Renal cortical epithelial cell (primary cell): ENCODE measurements around the gene WNT16. TPM values are rescaled to one million over a fixed set of nuclear protein-coding genes. Genes with fewer than 3 reads are reported as not detected.

ENCODE experiments used
- DNase-seq: peaks from one replicate; pipeline ENCODE4 v3.0.0-alpha.2; 2011; ENCODE audit warnings: low read depth
- total RNA-seq: library from RNA; depleted of rRNA; stranded (reverse); fragments of >200 nt; gene quantifications from 2 replicates; pipeline ENCODE4 v1.2.3, GENCODE V29; 2014

Gene WNT16
- total RNA-seq, 1 donor from 2014 or later = 0.30 TPM

GRCh38 chr7:121343302-121343701 is 14.5 kb downstream of the WNT16 start:
- DNase-seq = peak; percentile 67

DNA sequence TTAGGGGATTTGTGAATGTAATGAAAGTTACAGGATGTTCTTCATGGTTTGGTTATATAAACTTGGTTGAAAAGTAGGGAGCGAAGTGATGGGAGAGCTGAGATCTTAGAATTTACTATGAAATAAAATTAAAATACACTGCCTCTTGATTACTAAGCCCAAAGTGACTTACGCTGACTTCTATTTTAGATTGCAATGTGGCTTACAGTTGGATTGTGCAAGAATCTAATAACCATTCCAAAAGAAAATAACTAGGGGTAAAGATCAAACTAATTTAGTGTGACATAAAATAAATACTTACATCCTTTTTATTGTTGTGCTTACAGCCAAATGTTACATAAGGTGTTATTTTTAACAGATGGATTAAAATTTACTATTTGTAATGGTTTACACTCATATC is 15.3 kb downstream of the WNT16 start:
- peak; percentile 35 for DNase-seq

DNA sequence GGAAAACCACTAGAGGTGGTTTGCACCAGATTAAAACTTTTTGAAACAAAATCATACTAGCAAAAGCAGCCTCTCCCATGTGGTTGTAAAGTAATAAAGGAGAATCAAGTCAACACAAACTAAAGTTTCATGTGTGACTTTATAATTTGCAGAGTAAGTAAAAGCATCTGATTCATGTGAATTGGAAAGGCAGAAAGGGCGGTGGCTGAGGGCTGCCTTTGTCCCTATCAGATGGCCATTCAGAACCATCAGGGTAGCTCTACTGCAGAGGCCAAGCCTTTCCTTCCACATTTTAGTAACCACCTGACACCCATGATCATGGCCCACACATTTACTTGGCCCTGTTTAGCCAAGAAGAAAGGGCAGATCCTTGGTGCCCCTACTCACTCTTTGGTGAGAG is 15.7 kb downstream of the WNT16 start:
- DNase-seq = no peak

GRCh38 chr7:121351682-121352081 is 22.9 kb downstream of the WNT16 start:
- DNase-seq = no peak

- no peak for DNase-seq
Observed at GRCh38 chr7:121352323-121352722, 23.5 kb downstream of the WNT16 start.

- no peak for DNase-seq
Observed at GRCh38 chr7:121355574-121355973, 26.8 kb downstream of the WNT16 start.

DNA sequence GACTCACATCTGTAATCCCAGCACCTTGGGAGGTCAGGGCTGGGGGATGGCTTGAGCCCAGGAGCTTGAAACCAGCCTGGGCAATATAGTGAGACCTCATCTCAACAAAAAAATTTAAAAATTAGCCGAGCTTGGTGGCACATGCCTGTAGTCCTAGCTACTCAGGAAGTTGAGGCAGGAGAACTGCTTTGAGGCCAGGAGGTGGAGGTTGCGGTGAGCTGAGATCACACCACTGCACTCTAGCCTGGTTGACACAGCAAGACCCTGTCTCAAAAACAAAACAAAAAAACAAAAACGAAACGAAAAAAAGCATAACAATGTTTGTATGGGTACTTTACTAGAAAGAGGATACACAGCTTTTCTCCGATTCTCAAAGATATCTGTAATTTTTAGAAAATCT is 31.8 kb downstream of the WNT16 start:
- DNase-seq = no peak

GRCh38 chr7:121366852-121367431 is 38.1 kb downstream of the WNT16 start:
- peak; percentile 53 for DNase-seq

DNA sequence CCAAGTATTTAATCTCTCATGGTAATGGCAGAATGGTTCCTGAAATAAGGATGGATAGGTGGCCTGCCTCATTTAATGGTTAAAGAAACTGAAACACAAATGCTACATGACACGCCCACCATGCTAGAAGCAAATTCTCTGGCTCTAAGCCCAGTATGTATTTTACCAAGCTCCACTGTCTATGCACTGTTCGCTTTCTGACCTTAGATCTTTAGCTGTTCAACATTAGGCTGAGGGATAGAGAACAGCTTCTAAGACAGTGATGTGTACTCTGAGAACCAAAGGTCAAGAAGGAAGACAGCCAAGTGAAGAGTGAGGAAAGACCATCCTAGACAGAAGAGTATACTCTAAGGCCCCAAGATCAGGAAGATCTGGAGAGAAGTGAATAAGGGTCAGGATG is 40.7 kb downstream of the WNT16 start:
- peak; percentile 56 for DNase-seq

GRCh38 chr7:121371367-121371766 is 42.6 kb downstream of the WNT16 start:
- no peak for DNase-seq

- no peak for DNase-seq
Observed at GRCh38 chr7:121371883-121372282, 43.1 kb downstream of the WNT16 start.

DNA sequence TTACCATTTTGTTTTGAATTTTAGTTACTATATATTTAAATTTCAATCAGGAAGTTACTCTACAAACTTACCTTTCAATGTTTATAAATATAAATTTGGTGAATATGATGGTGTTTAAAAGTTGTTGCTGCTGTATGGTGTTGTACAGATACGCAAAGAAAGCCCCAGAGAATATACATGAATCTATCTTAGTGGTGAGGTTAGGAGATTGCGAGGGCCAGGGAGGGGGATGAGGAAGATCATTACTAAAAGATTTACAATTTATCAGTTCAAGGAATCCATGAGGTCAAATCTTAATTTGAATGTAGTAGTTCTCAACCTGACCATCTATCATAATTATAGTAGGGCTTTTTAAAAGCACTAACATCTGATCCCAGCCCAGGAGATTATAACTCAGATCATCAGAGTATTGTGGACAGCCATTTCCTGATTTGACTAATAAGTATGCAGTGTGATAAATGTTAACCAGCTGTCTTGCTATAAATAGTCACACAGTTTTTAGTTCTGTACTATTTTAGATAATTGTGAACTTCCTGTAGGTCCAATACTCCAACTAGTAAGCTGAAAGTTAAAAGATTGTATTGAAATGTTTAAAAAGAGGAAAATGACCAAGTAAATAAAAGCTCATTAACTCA is 43.7 kb downstream of the WNT16 start:
- no peak for DNase-seq

- DNase-seq = no peak
Observed at GRCh38 chr7:121373177-121373576, 44.4 kb downstream of the WNT16 start.

- no peak for DNase-seq
Observed at GRCh38 chr7:121376979-121377378, 48.2 kb downstream of the WNT16 start.

DNA sequence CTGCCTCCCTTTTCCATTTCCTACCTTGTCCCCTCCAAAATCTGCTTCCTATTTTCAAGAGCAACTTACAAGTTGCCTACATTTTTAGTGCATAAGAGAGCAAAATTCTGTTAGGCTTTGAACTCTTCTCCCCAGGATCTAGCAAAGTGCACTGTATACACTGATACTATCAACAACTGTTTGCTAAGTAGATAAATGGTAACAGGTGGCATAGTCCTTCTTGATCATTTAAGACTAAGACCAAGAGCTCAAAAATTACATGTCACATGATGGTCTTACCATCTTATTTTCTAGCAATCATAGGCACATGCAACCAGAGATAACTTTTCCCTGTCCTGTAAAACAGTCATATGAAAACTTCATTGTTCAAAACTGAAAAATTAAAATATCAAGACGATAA is 51.1 kb downstream of the WNT16 start:
- DNase-seq = no peak

- no peak for DNase-seq
Observed at GRCh38 chr7:121382473-121382872, 53.7 kb downstream of the WNT16 start.

GRCh38 chr7:121383235-121383910 is 54.6 kb downstream of the WNT16 start:
- DNase-seq = no peak

DNA sequence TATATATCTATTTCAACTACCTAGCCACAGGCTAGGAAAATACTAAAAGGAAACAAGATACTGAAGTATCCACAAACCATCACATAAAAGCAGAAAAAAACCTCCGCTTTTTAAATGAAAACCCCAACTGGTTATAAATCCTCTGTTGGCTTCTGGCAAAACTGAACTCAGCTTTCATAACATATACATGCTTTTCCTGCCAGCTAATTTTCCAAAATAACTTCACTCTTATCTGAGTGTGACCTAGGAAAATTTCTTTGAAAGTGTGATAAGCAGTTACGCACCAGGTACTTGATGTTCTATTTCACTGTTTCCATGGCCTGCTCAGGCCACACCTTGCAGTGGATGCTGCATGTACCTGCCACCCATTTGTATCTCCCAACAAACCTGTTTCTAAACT is 55.5 kb downstream of the WNT16 start:
- no peak for DNase-seq

DNA sequence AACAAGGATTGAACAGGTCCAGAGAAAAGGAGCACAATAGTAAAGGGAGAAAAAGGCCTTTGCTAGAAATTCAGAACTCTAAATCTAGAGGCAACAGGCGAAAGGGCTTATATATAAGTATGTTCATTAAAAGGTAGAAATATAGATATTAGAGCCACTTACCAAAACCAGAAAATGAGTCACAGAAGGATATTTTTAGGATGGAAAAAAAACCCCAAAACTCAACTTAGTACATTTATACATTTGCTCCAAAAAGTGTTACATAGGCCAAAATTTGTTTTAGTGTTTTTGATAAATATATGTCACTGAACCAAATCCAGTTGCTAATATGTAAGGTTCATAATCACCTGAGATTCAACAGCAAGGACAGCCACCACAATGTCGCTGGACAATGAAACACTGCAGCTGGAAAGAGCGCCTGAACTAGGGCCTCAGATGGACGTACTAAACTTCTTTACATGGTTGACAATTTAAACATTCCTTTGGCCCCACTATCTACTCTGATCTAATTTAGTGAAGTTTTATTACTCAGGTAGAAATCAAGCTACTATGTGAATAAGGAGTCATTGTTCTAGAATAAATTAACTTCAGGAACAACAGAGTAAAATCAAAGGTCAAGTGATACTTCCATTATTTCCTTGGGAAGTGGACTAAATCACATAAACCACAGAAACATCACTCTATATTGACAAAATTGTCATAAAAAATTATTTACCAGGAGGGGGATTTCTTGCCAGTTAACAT is 56.4 kb downstream of the WNT16 start:
- DNase-seq = no peak

GRCh38 chr7:121385800-121386179 is 57.0 kb downstream of the WNT16 start:
- peak; percentile 57 for DNase-seq

GRCh38 chr7:121388950-121389349 is 60.1 kb downstream of the WNT16 start:
- DNase-seq = peak; percentile 43

DNA sequence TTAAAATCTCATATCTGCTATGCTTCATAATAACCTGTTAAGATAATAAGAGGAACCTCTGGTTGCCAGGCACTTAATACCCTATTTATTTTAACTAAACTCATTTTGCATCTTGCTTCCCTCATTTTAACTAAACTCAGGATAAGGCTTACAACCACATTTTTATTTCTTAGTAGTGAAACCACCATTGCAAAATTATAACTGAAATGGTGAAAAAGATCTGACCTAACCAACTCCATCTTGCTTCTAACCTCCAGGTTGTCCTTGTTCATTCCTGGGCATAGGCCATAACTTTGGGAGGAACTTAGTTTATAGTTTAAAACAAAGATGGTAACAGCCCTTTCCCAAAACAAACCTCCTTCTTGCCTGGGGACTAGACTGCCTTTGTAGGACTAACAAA is 61.3 kb downstream of the WNT16 start:
- no peak for DNase-seq

GRCh38 chr7:121390617-121391016 is 61.8 kb downstream of the WNT16 start:
- DNase-seq = no peak
